ENCODE results near the gene PRUNE2. TPM values are rescaled to one million over a fixed set of nuclear protein-coding genes. Genes with fewer than 3 reads are reported as not detected.

Gene PRUNE2
- total and polyA plus RNA-seq, 9 of the 15 experiments (the other 6 are each of a cell fraction or from before 2014, with no cell fraction given), result 0.05 to 0.45 (median 0.18) TPM; not detected in 1

DNA sequence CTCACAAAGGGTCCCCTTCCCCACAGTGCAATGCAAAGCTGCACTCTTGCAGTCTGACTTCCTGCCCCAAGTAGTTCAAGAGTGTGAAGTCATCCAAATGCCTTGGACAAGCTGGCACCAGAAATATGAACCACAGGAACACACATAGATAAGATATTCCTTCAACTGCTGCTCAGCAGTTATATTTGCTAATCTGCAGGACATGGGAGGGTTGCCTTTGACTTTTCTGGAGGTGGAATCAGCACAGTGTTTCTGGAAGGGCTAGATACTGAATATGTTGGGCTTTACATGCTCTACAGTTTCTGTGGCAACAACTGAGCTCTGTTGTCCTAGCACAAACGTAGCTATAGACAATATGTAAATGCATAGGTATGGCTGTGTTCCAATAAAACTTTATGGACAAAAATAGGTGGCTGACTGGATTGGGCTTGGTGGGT, 238.4 kb downstream of the PRUNE2 start (continued):
- TF ChIP-seq, protein P1, sequence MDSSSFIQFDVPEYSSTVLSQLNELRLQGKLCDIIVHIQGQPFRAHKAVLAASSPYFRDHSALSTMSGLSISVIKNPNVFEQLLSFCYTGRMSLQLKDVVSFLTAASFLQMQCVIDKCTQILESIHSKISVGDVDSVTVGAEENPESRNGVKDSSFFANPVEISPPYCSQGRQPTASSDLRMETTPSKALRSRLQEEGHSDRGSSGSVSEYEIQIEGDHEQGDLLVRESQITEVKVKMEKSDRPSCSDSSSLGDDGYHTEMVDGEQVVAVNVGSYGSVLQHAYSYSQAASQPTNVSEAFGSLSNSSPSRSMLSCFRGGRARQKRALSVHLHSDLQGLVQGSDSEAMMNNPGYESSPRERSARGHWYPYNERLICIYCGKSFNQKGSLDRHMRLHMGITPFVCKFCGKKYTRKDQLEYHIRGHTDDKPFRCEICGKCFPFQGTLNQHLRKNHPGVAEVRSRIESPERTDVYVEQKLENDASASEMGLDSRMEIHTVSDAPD (CRISPR knock-in tag; IDR thresholded peaks at IDR 0.05), result no peak
- TF ChIP-seq HSF4 (CRISPR knock-in tag; IDR thresholded peaks at IDR 0.05; ENCODE audit: borderline replicate concordance) (no peak), CREM (IDR thresholded peaks at IDR 0.05; ENCODE audit: low read depth) (no peak), ZNF584 (CRISPR knock-in tag; IDR thresholded peaks at IDR 0.05; ENCODE audit: low read depth) (peak; percentile 48; the same call in 1 of the 2 replicates), CBFA2T3 (IDR thresholded peaks at IDR 0.05) (peak; percentile 90), BDP1 (IDR thresholded peaks at IDR 0.05; ENCODE audit: insufficient read depth, insufficient read length) (no peak), TBP (optimal IDR thresholded peaks at IDR 0.05; ENCODE audit: low read depth, low read length) (no peak)
- TF ChIP-seq, protein P2, sequence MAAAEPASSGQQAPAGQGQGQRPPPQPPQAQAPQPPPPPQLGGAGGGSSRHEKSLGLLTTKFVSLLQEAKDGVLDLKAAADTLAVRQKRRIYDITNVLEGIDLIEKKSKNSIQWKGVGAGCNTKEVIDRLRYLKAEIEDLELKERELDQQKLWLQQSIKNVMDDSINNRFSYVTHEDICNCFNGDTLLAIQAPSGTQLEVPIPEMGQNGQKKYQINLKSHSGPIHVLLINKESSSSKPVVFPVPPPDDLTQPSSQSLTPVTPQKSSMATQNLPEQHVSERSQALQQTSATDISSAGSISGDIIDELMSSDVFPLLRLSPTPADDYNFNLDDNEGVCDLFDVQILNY (CRISPR knock-in tag; IDR thresholded peaks at IDR 0.05), result no peak
- TF ChIP-seq, protein P3, sequence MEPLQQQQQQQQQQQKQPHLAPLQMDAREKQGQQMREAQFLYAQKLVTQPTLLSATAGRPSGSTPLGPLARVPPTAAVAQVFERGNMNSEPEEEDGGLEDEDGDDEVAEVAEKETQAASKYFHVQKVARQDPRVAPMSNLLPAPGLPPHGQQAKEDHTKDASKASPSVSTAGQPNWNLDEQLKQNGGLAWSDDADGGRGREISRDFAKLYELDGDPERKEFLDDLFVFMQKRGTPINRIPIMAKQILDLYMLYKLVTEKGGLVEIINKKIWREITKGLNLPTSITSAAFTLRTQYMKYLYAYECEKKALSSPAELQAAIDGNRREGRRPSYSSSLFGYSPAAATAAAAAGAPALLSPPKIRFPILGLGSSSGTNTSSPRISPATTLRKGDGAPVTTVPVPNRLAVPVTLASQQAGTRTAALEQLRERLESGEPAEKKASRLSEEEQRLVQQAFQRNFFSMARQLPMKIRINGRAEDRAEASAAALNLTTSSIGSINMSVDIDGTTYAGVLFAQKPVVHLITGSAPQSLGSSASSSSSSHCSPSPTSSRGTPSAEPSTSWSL (CRISPR knock-in tag; IDR thresholded peaks at IDR 0.05; ENCODE audit: borderline replicate concordance), result no peak

Data from K562 (cell line).